Measurements from ENCODE around the gene PHLPP1. TPM values are rescaled to one million over a fixed set of nuclear protein-coding genes. Genes with fewer than 3 reads are reported as not detected.

Gene PHLPP1
- total and polyA plus RNA-seq, 2 donors from 2014 or later: 2.9 to 13.0 TPM

GRCh38 chr18:62900132-62900883 is 185.0 kb downstream of the PHLPP1 start:
- intact Hi-C loops (cut with DNase I): no loop called here
- peaks cover 0 to 2% (median 0%) of the 10 kb centered on the region in 3 donors for H3K36me3 ChIP-seq (ENCODE audit: control insufficient read depth in 2 of 3, insufficient read depth in 3 of 3, low read length in 3 of 3)
- no peak overlapping the region for H3K9ac ChIP-seq (ENCODE audit: low read length in 3 of 3)
- no peak overlapping the region for H3K4me3 ChIP-seq (ENCODE audit: low read length in 3 of 3)
- no peak overlapping the region for H3K27ac ChIP-seq (ENCODE audit: low read depth in 2 of 2, low read length in 2 of 2)
- no peaks in the 10 kb centered on the region for H3K4me1 ChIP-seq (ENCODE audit: control insufficient read depth in 2 of 3, insufficient read depth in 2 of 3, low read depth in 1 of 3, low read length in 3 of 3)
- no peaks in the 10 kb centered on the region for H3K27me3 ChIP-seq (ENCODE audit: control insufficient read depth, insufficient read depth, low read length)
- no peak for FAIRE-seq
- no peaks in the 10 kb centered on the region for H3K9me3 ChIP-seq (ENCODE audit: control insufficient read depth in 2 of 3, insufficient read depth in 1 of 3, low read length in 3 of 3)
- no peak for TF ChIP-seq CTCF (IDR thresholded peaks at IDR 0.05; ENCODE audit: borderline replicate concordance, extremely low read depth, insufficient read depth)
- DNase-seq: no peak

- intact Hi-C loops (cut with DNase I): no loop called here
- Histone ChIP-seq H3K4me1 (ENCODE audit: control insufficient read depth in 2 of 3, insufficient read depth in 2 of 3, low read depth in 1 of 3, low read length in 3 of 3) (no peaks in the 10 kb centered on the region), H3K4me3 (ENCODE audit: low read length in 3 of 3) (no peak overlapping the region), H3K27ac (ENCODE audit: low read depth in 2 of 2, low read length in 2 of 2) (no peak overlapping the region), H3K27me3 (ENCODE audit: control insufficient read depth, insufficient read depth, low read length) (no peaks in the 10 kb centered on the region), H3K36me3 (ENCODE audit: control insufficient read depth in 2 of 3, insufficient read depth in 3 of 3, low read length in 3 of 3) (peaks cover 0 to 2% (median 0%) of the 10 kb centered on the region in 3 donors), H3K9ac (ENCODE audit: low read length in 3 of 3) (no peak overlapping the region), H3K9me3 (ENCODE audit: control insufficient read depth in 2 of 3, insufficient read depth in 1 of 3, low read length in 3 of 3) (no peaks in the 10 kb centered on the region)
- FAIRE-seq: no peak
- no peak for TF ChIP-seq CTCF (IDR thresholded peaks at IDR 0.05; ENCODE audit: borderline replicate concordance, extremely low read depth, insufficient read depth)
- no peak for DNase-seq
Observed at GRCh38 chr18:62902776-62903175, 187.4 kb downstream of the PHLPP1 start.

- Histone ChIP-seq H3K36me3 (ENCODE audit: control insufficient read depth in 2 of 3, insufficient read depth in 3 of 3, low read length in 3 of 3) (no peaks in the 10 kb centered on the region), H3K27ac (ENCODE audit: low read depth in 2 of 2, low read length in 2 of 2) (no peak overlapping the region), H3K4me1 (ENCODE audit: control insufficient read depth in 2 of 3, insufficient read depth in 2 of 3, low read depth in 1 of 3, low read length in 3 of 3) (no peaks in the 10 kb centered on the region), H3K9ac (ENCODE audit: low read length in 3 of 3) (no peak overlapping the region), H3K27me3 (ENCODE audit: control insufficient read depth, insufficient read depth, low read length) (no peaks in the 10 kb centered on the region), H3K9me3 (ENCODE audit: control insufficient read depth in 2 of 3, insufficient read depth in 1 of 3, low read length in 3 of 3) (no peaks in the 10 kb centered on the region), H3K4me3 (ENCODE audit: low read length in 3 of 3) (no peak overlapping the region)
- no peak for DNase-seq
- no peak for FAIRE-seq
- TF ChIP-seq CTCF (IDR thresholded peaks at IDR 0.05; ENCODE audit: borderline replicate concordance, extremely low read depth, insufficient read depth): no peak
- intact Hi-C loops (cut with DNase I): no loop called here
Observed at GRCh38 chr18:62904396-62905285, 189.3 kb downstream of the PHLPP1 start.

Measured in kidney (tissue), 14 donors.